Testis (tissue), 3 donors: ENCODE measurements around the gene DOK3. TPM values are rescaled to one million over a fixed set of nuclear protein-coding genes. Genes with fewer than 3 reads are reported as not detected.

ENCODE experiments used
- DNase-seq: peaks from one replicate; pipeline ENCODE4 v3.0.0-alpha.2; 2019
- H3K27ac ChIP-seq, 2 donors: fragments of 200-600 bp; sonication (generic); one replicate each; pipeline ENCODE4 v1.5.1; 2019
- H3K27me3 ChIP-seq: fragments of 200-600 bp; sonication (generic); one replicate; pipeline ENCODE4 v1.5.1; 2019
- H3K36me3 ChIP-seq: fragments of 200-600 bp; sonication (generic); one replicate; pipeline ENCODE4 v1.5.1; 2017; ENCODE audit warnings: low read depth; ENCODE audit errors: missing control alignments
- H3K4me1 ChIP-seq: fragments of 200-600 bp; sonication (generic); one replicate; pipeline ENCODE4 v1.5.1; 2019
- H3K4me3 ChIP-seq, 2 donors: fragments of 200-600 bp; sonication (generic); one replicate each; pipeline ENCODE4 v1.5.1; 2017 to 2019
- H3K9me3 ChIP-seq: fragments of 200-600 bp; sonication (generic); one replicate; pipeline ENCODE4 v1.5.1; 2017
- POLR2A ChIP-seq: fragments of 450-650 bp; IDR thresholded peaks from one replicate; pipeline ENCODE4 v1.6.1; 2017; ENCODE audit warnings: antibody characterized with exemption, mild to moderate bottlenecking, moderate library complexity
- WGBS, 2 donors: methylation state at CpG; one replicate each; pipeline ENCODE4 v1.1.5; 2018; 5-methylcytosine and 5-hydroxymethylcytosine counted together
- intact Hi-C: fragments of 100-400 bp; cut with DNase I; formaldehyde crosslinking; loops from one replicate; pipeline ENCODE4 v1.15.1; 2023; ENCODE audit warnings: low total_unique reads
- polyA plus RNA-seq: library from polyadenylated mRNA; stranded (reverse); fragments of 350-450 nt; fragmentation: Illumina TruSeq; extraction: RNeasy Lipid Tissue Mini Kit (QIAGEN cat#74804); gene quantifications from one replicate; pipeline ENCODE4 v1.2.3, GENCODE V29; 2014; ENCODE audit warnings: low read depth, low replicate concordance; ENCODE audit not compliant: insufficient read depth
- total RNA-seq, 2 donors: library from RNA; depleted of rRNA; stranded (reverse); fragments of >200 nt; gene quantifications; one replicate each; pipeline ENCODE4 v1.2.3, GENCODE V29; 2016
- TF ChIP-seq, protein P1 (sequence below), 3 experiments: fragments of 450-650 bp in 2 of 3; fragments of 200-600 bp in 1 of 3; sonication (generic) in 1 of 3; IDR thresholded peaks; one replicate each; pipeline ENCODE4 v1.5.1; 2016 to 2019; ENCODE audit warnings: antibody characterized with exemption in 3 of 3, mild to moderate bottlenecking in 2 of 3, moderate library complexity in 1 of 3

Gene DOK3
- total and polyA plus RNA-seq, 3 donors from 2014 or later: 10.4 to 18.7 (median 10.7) TPM

DNA sequence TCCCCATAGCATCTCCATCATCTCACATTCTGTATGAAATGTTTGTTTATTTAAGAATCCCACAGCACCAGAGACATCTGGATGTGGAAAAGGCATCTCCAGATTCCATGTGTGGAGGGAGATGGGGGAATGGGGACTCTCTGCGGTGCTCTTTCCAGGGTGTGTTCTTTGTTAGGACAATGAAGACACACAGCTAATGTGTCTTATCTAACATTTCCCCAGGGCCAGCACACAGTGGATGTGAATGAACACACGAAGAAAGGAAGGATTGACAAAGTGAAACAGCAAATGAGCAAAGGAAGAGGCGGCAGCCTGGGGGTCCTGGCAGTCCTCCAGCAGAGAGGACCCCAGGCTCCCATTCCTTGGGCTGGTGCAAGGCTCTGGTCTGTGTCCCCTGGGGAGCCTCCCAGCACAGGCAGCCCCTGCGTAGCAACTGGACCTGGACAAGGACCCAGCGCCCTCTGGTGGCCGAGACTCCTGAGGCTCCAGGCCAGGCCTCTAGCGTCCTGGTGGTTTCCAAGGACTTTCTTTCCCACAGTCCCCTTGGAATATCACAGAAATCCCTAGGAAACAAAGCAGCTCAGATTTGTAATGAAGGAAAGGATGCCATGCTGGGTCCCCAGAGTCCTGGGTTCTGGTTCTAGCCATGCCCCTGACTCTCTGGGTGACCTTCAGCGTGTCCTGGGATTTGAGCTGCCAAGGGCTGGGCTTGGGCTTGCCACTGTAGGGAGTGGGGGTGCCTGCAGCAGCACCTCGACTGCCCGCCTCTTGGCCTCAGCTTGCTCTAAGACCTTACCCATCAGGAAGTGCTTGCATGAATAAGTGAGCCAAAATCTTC is 8.7 kb downstream of the DOK3 start:
- WGBS, 2 donors: 34 to 36% methylated on average over 3 to 10 of the region's 10 CpGs
- Histone ChIP-seq H3K36me3 (no peaks in the 10 kb centered on the region), H3K27me3 (no peaks in the 10 kb centered on the region), H3K27ac (peak overlapping the region; percentile 3 to 36), H3K9me3 (no peaks in the 10 kb centered on the region), H3K4me1 (peaks cover 36% of the 10 kb centered on the region), H3K4me3 (no peak overlapping the region)
- peak; percentile 95 for DNase-seq
- intact Hi-C loops: loop anchor here (10.0 kb wide), 1 partner anchor 106 kb away; no protein-coding TSS in a partner anchor
- TF ChIP-seq POLR2A: no peak
- TF ChIP-seq, protein P1, sequence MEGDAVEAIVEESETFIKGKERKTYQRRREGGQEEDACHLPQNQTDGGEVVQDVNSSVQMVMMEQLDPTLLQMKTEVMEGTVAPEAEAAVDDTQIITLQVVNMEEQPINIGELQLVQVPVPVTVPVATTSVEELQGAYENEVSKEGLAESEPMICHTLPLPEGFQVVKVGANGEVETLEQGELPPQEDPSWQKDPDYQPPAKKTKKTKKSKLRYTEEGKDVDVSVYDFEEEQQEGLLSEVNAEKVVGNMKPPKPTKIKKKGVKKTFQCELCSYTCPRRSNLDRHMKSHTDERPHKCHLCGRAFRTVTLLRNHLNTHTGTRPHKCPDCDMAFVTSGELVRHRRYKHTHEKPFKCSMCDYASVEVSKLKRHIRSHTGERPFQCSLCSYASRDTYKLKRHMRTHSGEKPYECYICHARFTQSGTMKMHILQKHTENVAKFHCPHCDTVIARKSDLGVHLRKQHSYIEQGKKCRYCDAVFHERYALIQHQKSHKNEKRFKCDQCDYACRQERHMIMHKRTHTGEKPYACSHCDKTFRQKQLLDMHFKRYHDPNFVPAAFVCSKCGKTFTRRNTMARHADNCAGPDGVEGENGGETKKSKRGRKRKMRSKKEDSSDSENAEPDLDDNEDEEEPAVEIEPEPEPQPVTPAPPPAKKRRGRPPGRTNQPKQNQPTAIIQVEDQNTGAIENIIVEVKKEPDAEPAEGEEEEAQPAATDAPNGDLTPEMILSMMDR (IDR thresholded peaks at IDR 0.05): peak; percentile 83 to 95 (median 88)

GRCh38 chr5:177499842-177500241 is 9.8 kb downstream of the DOK3 start:
- WGBS, 2 donors: 68 to 78% methylated on average over 6 of the region's 6 CpGs
- peaks cover 46% of the 10 kb centered on the region for H3K4me1 ChIP-seq
- DNase-seq: no peak
- H3K9me3 ChIP-seq: no peaks in the 10 kb centered on the region
- no peaks in the 10 kb centered on the region for H3K36me3 ChIP-seq
- intact Hi-C loops: loop anchor here (10.0 kb wide), 1 partner anchor 105 kb away; no protein-coding TSS in a partner anchor
- no peak for TF ChIP-seq POLR2A
- TF ChIP-seq, protein P1 (IDR thresholded peaks at IDR 0.05): no peak
- H3K27me3 ChIP-seq: no peaks in the 10 kb centered on the region
- H3K27ac ChIP-seq: no peak overlapping the region
- H3K4me3 ChIP-seq: no peak overlapping the region

DNA sequence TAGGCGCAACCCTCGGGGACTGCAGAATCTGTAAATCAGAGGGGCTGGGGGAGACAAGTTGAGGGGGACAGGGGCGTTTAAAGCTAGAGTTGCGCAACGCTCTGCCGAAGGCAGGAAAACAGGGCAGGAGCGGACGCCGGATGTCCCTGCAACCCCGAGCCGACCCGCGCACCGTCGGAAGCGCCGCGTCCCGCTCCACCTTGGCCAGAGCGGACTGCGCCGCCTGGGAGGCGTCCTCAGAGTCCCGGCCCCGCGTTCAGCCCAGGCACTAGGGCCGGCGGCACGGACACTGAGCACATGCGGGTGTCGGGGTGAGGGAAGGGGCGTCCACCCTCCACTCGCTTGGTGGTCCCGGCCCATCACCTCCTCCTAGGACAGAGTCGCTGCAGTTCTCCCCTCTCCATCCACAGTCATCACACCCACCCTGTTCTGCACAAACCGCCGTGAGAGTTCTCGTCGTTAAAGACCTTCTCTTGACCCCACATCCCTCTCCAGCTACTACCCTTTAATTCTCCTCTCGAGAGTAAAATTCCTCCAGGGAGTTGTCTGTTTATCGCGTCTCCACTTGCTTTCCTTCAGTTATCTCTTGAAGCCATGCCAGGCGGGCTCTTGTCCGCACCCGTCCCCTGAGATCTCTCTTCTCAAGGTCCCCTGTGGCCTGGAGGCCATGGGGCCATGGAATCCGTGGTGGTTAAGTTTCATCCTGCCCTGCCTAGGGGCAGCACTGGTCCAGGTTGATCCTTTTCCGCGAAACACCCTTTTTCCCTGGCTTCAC is 11.4 kb downstream of the DOK3 start:
- WGBS, 2 donors: 5 to 10% methylated on average over 34 to 48 of the region's 48 CpGs
- DNase-seq: peak; percentile 44
- Histone ChIP-seq H3K27me3 (no peaks in the 10 kb centered on the region), H3K4me3 (peak overlapping the region; percentile 58 to 85), H3K27ac (peak overlapping the region; percentile 25 to 86), H3K9me3 (no peaks in the 10 kb centered on the region), H3K36me3 (no peaks in the 10 kb centered on the region), H3K4me1 (peaks cover 56% of the 10 kb centered on the region)
- TF ChIP-seq, protein P1 (IDR thresholded peaks at IDR 0.05): no peak
- no peak for TF ChIP-seq POLR2A
- intact Hi-C loops: no loop called here

- H3K36me3 ChIP-seq: no peaks in the 10 kb centered on the region
- no peaks in the 10 kb centered on the region for H3K9me3 ChIP-seq
- DNase-seq: peak; percentile 97
- intact Hi-C loops: no loop called here
- peak within 1 kb of the TSS; percentile 58 to 85 for H3K4me3 ChIP-seq
- H3K27ac ChIP-seq: peak within 1 kb of the TSS; percentile 85 to 86
- peak; percentile 88 for TF ChIP-seq POLR2A
- TF ChIP-seq, protein P1 (IDR thresholded peaks at IDR 0.05): peak in 1 of 3 experiments; percentile 12
- 1% methylated on average over 19 to 51 of the region's 73 CpGs for WGBS, 2 donors
- no peaks in the 10 kb centered on the region for H3K27me3 ChIP-seq
- peaks cover 59% of the 10 kb centered on the region for H3K4me1 ChIP-seq
Observed at GRCh38 chr5:177497292-177498012, 12.2 kb downstream of the DOK3 start, which contains the start of gene PDLIM7. TSS of gene PDLIM7 (minus strand) at chr5:177497604. CDS start at chr5:177496512, 1,092 bp downstream.
